Endothelial cell of umbilical vein (primary cell): ENCODE data around the gene SEC24C. TPM values are rescaled to one million over a fixed set of nuclear protein-coding genes. Genes with fewer than 3 reads are reported as not detected.

Experiments
- BruUV-seq: library from RNA; stranded (reverse); fragments of 400-500 nt; replicated peaks from 2 replicates; lab custom pipeline; 2021; lab: Mats Ljungman, UMichigan
- CTCF ChIA-PET: fragments of 300-600, 350-600 bp; sonication (Branson Sonifier 250); formaldehyde crosslinking; loops from one replicate; lab custom pipeline; 2021; ENCODE audit warnings: antibody characterized with exemption, inconsistent platforms; lab: Charles Lee
- POLR2A ChIA-PET: fragments of 300-600, 350-600 bp; sonication (Branson Sonifier 250); formaldehyde crosslinking; loops from one replicate; lab custom pipeline; 2021; ENCODE audit warnings: antibody characterized with exemption, inconsistent platforms; lab: Charles Lee
- DNase-seq: peaks from one replicate; pipeline ENCODE4 v3.0.0-alpha.2; 2011; ENCODE audit warnings: low read depth, low spot score
- FAIRE-seq: peaks from 2 replicates; lab custom pipeline; 2011; peaks lifted over from hg19 to GRCh38; lab: Jason Lieb, UNC
- H2AFZ ChIP-seq: 2 replicates; pipeline ENCODE4 v1.6.0; 2012; ENCODE audit warnings: low read depth, low read length, control low read depth, inconsistent platforms
- H3K27ac ChIP-seq: 2 replicates; pipeline ENCODE4 v1.5.1; 2011; ENCODE audit warnings: low read depth, mild to moderate bottlenecking, control low read depth, low read length, moderate library complexity; ENCODE audit not compliant: insufficient read depth
- H3K27me3 ChIP-seq, 2 experiments: 2 replicates each; pipeline versions ENCODE4 v1.6.0 to v1.6.1; 2011; ENCODE audit warnings: low read length in 2 of 2, mixed read lengths in 1 of 2; ENCODE audit not compliant: control insufficient read depth in 2 of 2, insufficient read depth in 2 of 2
- H3K36me3 ChIP-seq, 2 experiments: 2 replicates in 1 of 2; 3 replicates in 1 of 2; pipeline ENCODE4 v1.5.1; 2011; ENCODE audit warnings: low read length in 2 of 2, mild to moderate bottlenecking in 1 of 2, moderate library complexity in 1 of 2; ENCODE audit not compliant: control insufficient read depth in 2 of 2, insufficient read depth in 2 of 2; ENCODE audit errors: extremely low read depth in 1 of 2
- H3K4me1 ChIP-seq: 3 replicates; pipeline ENCODE4 v1.5.1; 2011; ENCODE audit warnings: mild to moderate bottlenecking, low read length; ENCODE audit not compliant: control insufficient read depth, insufficient read depth; ENCODE audit errors: extremely low read depth
- H3K4me2 ChIP-seq: 2 replicates; pipeline ENCODE4 v1.6.1; 2011; ENCODE audit warnings: low read length, control low read depth, mixed read lengths; ENCODE audit not compliant: insufficient read depth
- H3K4me3 ChIP-seq, 3 experiments: fragments of 200-600 bp in 1 of 3; sonication (generic), shearing (Covaris generic) in 1 of 3; replicated peaks in 1 of 3; 2 replicates each; pipeline ENCODE4 v1.5.1; 2011 to 2016; ENCODE audit warnings: control low read depth in 3 of 3, low read length in 3 of 3, mild to moderate bottlenecking in 2 of 3, inconsistent platforms in 1 of 3, low read depth in 1 of 3, moderate library complexity in 1 of 3; ENCODE audit not compliant: insufficient read depth in 1 of 3
- H3K79me2 ChIP-seq: 2 replicates; pipeline ENCODE4 v1.6.0; 2012; ENCODE audit warnings: low read length, inconsistent platforms; ENCODE audit not compliant: control insufficient read depth, insufficient read depth
- H3K9ac ChIP-seq: replicated peaks from 2 replicates; pipeline ENCODE3; 2011; ENCODE audit warnings: low read length, control low read depth; ENCODE audit not compliant: insufficient read depth; ENCODE audit errors: extremely low read depth
- H3K9me1 ChIP-seq: replicated peaks from 3 replicates; pipeline ENCODE4 v1.6.0; 2011; ENCODE audit warnings: mild to moderate bottlenecking, low read length; ENCODE audit not compliant: control insufficient read depth, insufficient read depth; ENCODE audit errors: extremely low read depth
- H3K9me3 ChIP-seq: replicated peaks from 2 replicates; pipeline ENCODE4 v1.5.1; 2012; ENCODE audit warnings: low read length, inconsistent platforms; ENCODE audit not compliant: control insufficient read depth, insufficient read depth
- H4K20me1 ChIP-seq: replicated peaks from 2 replicates; pipeline ENCODE3; 2011; ENCODE audit warnings: mild to moderate bottlenecking, low read length; ENCODE audit not compliant: control insufficient read depth, insufficient read depth; ENCODE audit errors: extremely low read depth
- CTCF ChIP-seq, 2 donors: IDR thresholded peaks; 1 replicate in 1 of 2; 2 replicates in 1 of 2; pipeline ENCODE4 v1.5.1; 2011; ENCODE audit warnings: low read length in 2 of 2, mild to moderate bottlenecking in 2 of 2, moderate library complexity in 2 of 2, control low read depth in 1 of 2, inconsistent platforms in 1 of 2, low read depth in 1 of 2; ENCODE audit not compliant: insufficient read depth in 1 of 2; ENCODE audit errors: extremely low read depth in 1 of 2
- EZH2 ChIP-seq: IDR thresholded peaks from 2 replicates; pipeline ENCODE4 v1.6.1; 2012; ENCODE audit warnings: borderline replicate concordance, low read depth, mild to moderate bottlenecking, moderate library complexity, low read length, inconsistent platforms; ENCODE audit not compliant: severe bottlenecking
- FOS ChIP-seq: IDR thresholded peaks from 2 replicates; pipeline ENCODE4 v1.6.1; 2011; ENCODE audit warnings: mild to moderate bottlenecking, low read length, moderate library complexity, borderline replicate concordance; ENCODE audit not compliant: insufficient read depth
- GATA2 ChIP-seq: IDR thresholded peaks from 2 replicates; pipeline ENCODE4 v1.7.0; 2011; ENCODE audit warnings: low read depth, mild to moderate bottlenecking, moderate library complexity, mixed read lengths, low read length; ENCODE audit not compliant: insufficient read length, insufficient read depth
- JUN ChIP-seq: IDR thresholded peaks from 2 replicates; pipeline ENCODE4 v1.6.1; 2011; ENCODE audit warnings: borderline replicate concordance, low read depth; ENCODE audit not compliant: insufficient read length, insufficient read depth
- MYC ChIP-seq: IDR thresholded peaks from one replicate; pipeline ENCODE4 v1.6.1; 2011; ENCODE audit warnings: mild to moderate bottlenecking, low read depth, low read length
- POLR2A ChIP-seq: IDR thresholded peaks from 2 replicates; pipeline ENCODE4 v1.6.1; 2012; ENCODE audit warnings: low read depth, mild to moderate bottlenecking, control low read depth, low read length
- POLR2AphosphoS5 ChIP-seq: IDR thresholded peaks from 2 replicates; pipeline ENCODE4 v1.6.1; 2012; ENCODE audit warnings: low read depth, mild to moderate bottlenecking, control low read depth, low read length, moderate library complexity; ENCODE audit not compliant: insufficient read depth
- dilution Hi-C: fragments of 300-500 bp; cut with MboI; formaldehyde crosslinking; loops from one replicate; pipeline ENCODE4 v1.15.0; 2019; ENCODE audit warnings: low sequenced_read_pairs; ENCODE audit not compliant: extremely low pct_ligation_motif_present
- intact Hi-C: fragments of 100-400 bp; cut with micrococcal nuclease; formaldehyde crosslinking; loops from one replicate; pipeline ENCODE4 v1.10.0; 2022
- polyA plus RNA-seq, 4 experiments: library from polyadenylated mRNA; depleted of rRNA in 3 of 4; stranded (reverse) in 3 of 4; unstranded in 1 of 4; fragments of >200 nt; gene quantifications; 2 replicates each; pipeline versions ENCODE4 v1.2.1 to v1.2.3, GENCODE V29; 2011 to 2012; ENCODE audit warnings: missing spikeins in 1 of 4
- total RNA-seq: library from RNA; stranded (reverse); gene quantifications from 2 replicates; pipeline ENCODE4 v1.2.3, GENCODE V29; 2021
- TF ChIP-seq, protein P1 (sequence below): IDR thresholded peaks from 2 replicates; pipeline ENCODE4 v1.6.1; 2011; ENCODE audit not compliant: insufficient read depth, insufficient read length

Gene SEC24C
- total and polyA plus RNA-seq, 2 donors (not counting 3 experiments of a cell fraction or from before 2014, with no cell fraction given) = 95.5 to 108 TPM

DNA sequence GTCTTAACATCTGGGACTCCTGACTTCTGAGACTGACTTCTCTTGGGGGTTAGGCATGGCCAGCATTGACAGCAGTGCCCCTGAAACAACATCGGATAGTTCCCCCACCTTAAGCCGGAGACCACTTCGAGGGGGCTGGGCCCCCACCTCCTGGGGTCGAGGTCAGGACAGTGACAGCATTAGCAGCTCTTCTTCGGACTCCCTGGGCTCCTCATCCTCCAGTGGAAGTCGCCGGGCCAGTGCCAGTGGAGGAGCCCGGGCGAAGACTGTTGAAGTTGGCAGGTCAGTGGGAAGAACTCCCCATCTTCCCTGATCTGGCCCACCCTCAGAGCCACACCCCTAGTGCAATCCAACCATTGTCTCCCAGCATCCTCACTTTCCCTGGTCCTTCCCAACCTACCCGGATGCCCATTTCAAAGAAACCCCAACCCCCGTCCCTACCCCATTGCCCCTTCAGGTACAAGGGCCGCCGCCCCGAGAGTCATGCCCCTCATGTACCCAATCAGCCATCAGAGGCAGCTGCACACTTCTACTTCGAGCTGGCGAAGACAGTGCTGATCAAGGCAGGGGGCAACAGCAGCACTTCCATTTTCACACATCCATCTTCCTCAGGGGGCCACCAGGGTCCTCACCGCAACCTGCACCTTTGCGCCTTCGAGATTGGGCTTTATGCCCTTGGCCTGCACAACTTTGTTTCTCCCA, 53.3 kb downstream of the SEC24C start:
- H3K27me3 ChIP-seq = no peaks in the 10 kb centered on the region
- BruUV-seq = no TSS peak
- H3K4me1 ChIP-seq = no peaks in the 10 kb centered on the region
- POLR2A ChIA-PET = no interaction called here
- intact Hi-C loops = no loop called here
- H3K27ac ChIP-seq = no peak overlapping the region
- no peaks in the 10 kb centered on the region for H4K20me1 ChIP-seq
- dilution Hi-C loops = no loop called here
- H3K9ac ChIP-seq = no peak overlapping the region
- no peak overlapping the region for H3K4me3 ChIP-seq
- CTCF ChIA-PET = no interaction called here
- peaks cover 32 to 77% of the 10 kb centered on the region in 2 experiments for H3K36me3 ChIP-seq
- no peak overlapping the region for H2AFZ ChIP-seq
- TF ChIP-seq POLR2A = peak; percentile 31
- TF ChIP-seq FOS = no peak
- H3K9me3 ChIP-seq = no peaks in the 10 kb centered on the region
- DNase-seq (no peak), FAIRE-seq (no peak)
- no peaks in the 10 kb centered on the region for H3K9me1 ChIP-seq
- no peak overlapping the region for H3K4me2 ChIP-seq
- H3K79me2 ChIP-seq = no peaks in the 10 kb centered on the region

DNA sequence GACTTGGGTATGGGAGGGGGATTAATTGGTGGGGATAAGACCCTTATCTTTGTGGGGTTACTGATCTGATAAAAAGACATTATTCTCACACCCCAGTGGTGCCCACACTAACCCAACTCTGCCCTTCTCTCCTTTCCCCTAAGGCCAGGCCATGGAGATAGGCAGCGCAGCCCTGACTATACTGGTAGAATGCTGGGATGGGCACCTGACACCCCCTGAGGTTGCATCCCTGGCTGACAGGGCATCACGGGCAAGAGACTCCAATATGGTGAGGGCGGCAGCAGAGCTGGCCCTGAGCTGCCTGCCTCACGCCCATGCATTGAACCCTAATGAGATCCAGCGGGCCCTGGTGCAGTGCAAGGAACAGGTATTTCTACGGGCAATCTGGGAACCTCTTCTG, 53.9 kb downstream of the SEC24C start:
- H3K79me2 ChIP-seq = no peaks in the 10 kb centered on the region
- H3K36me3 ChIP-seq = peaks cover 28 to 76% of the 10 kb centered on the region in 2 experiments
- no peaks in the 10 kb centered on the region for H4K20me1 ChIP-seq
- ChIA-PET CTCF (interaction anchor here (0.9 to 1.5 kb wide), 2 partner anchors 38 to 58 kb away, joined by 3 read pairs; no protein-coding TSS in a partner anchor), POLR2A (no interaction called here)
- H3K27ac ChIP-seq = no peak overlapping the region
- no peaks in the 10 kb centered on the region for H3K9me3 ChIP-seq
- intact Hi-C loops = no loop called here
- no peak overlapping the region for H3K4me2 ChIP-seq
- no peak for FAIRE-seq
- TF ChIP-seq, protein P1, sequence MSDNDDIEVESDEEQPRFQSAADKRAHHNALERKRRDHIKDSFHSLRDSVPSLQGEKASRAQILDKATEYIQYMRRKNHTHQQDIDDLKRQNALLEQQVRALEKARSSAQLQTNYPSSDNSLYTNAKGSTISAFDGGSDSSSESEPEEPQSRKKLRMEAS = no peak
- TF ChIP-seq POLR2A (no peak), FOS (no peak), EZH2 (no peak), JUN (no peak), POLR2AphosphoS5 (no peak), MYC (no peak), GATA2 (no peak), CTCF (IDR thresholded peaks at IDR 0.05; ENCODE audit: extremely low read depth in 1 of 2, insufficient read depth in 1 of 2, low read depth in 1 of 2, low read length in 2 of 2) (no peak)
- no peaks in the 10 kb centered on the region for H3K27me3 ChIP-seq
- H3K4me1 ChIP-seq = no peaks in the 10 kb centered on the region
- H2AFZ ChIP-seq = no peak overlapping the region
- no peak for DNase-seq
- H3K9ac ChIP-seq = no peak overlapping the region
- no peaks in the 10 kb centered on the region for H3K9me1 ChIP-seq
- no TSS peak for BruUV-seq
- no peak overlapping the region for H3K4me3 ChIP-seq
- dilution Hi-C loops = no loop called here
